Aorta (tissue), 5 donors: ENCODE data around the gene SMDT1. TPM values are rescaled to one million over a fixed set of nuclear protein-coding genes. Genes with fewer than 3 reads are reported as not detected.
A peak's percentile ranks its signal among the peaks of the same experiment; 100 is the strongest.
"Not testable (repeated sequence)": the region's sequence is repeated elsewhere in the genome, so short reads cannot be mapped to it uniquely, and the experiment has no call there.

Experiments
- ATAC-seq: fragments of 200-7000 bp; cut with Tn5 transposase; one replicate; pipeline ENCODE4 v1.9.1; 2022; ENCODE audit warnings: moderate library complexity; ENCODE audit not compliant: low FRiP score
- DNase-seq, 2 donors: peaks; one replicate each; pipeline ENCODE4 v3.0.0-alpha.2; 2020
- H3K27ac ChIP-seq, 2 donors: one replicate each; pipeline ENCODE4 v1.5.1; 2013; ENCODE audit warnings: low read length in 2 of 2, mild to moderate bottlenecking in 2 of 2, moderate library complexity in 2 of 2, control low read depth in 1 of 2, inconsistent platforms in 1 of 2, low read depth in 1 of 2
- H3K27me3 ChIP-seq, 2 donors: one replicate each; pipeline ENCODE4 v1.6.1; 2013; ENCODE audit warnings: control low read depth in 1 of 2, low read length in 1 of 2, mild to moderate bottlenecking in 1 of 2, moderate library complexity in 1 of 2; ENCODE audit not compliant: insufficient read depth in 2 of 2, control insufficient read depth in 1 of 2
- H3K36me3 ChIP-seq, 2 donors: one replicate each; pipeline ENCODE4 v1.6.1; 2013; ENCODE audit warnings: control low read depth in 1 of 2, low read length in 1 of 2, mild to moderate bottlenecking in 1 of 2; ENCODE audit not compliant: insufficient read depth in 2 of 2, control insufficient read depth in 1 of 2
- H3K4me1 ChIP-seq, 2 donors: one replicate each; pipeline ENCODE4 v1.6.1; 2013; ENCODE audit warnings: low read length in 2 of 2, control low read depth in 1 of 2, mild to moderate bottlenecking in 1 of 2, moderate library complexity in 1 of 2; ENCODE audit not compliant: insufficient read depth in 2 of 2, control insufficient read depth in 1 of 2
- H3K4me3 ChIP-seq, 2 donors: one replicate each; pipeline ENCODE4 v1.5.1; 2013; ENCODE audit warnings: low read length in 2 of 2, control low read depth in 1 of 2, mild to moderate bottlenecking in 1 of 2
- H3K9me3 ChIP-seq: one replicate; pipeline ENCODE4 v1.6.1; 2013; ENCODE audit warnings: mild to moderate bottlenecking, low read length; ENCODE audit not compliant: control insufficient read depth
- WGBS, 2 donors: extraction: QIAGEN DNeasy Blood & Tissue Kit; methylation state at CpG; one replicate each; pipeline ENCODE4 v1.1.7; 2013; 5-methylcytosine and 5-hydroxymethylcytosine counted together
- intact Hi-C, 2 donors: fragments of 100-400 bp; cut with DNase I; formaldehyde crosslinking; loops; one replicate each; pipeline versions ENCODE4 v1.14.2 to v1.15.0; 2022
- polyA plus RNA-seq, 2 donors: library from polyadenylated mRNA; stranded (reverse); fragments of 200-250 nt; gene quantifications; one replicate each; pipeline ENCODE4 v1.2.3, GENCODE V29; 2013
- total RNA-seq, 2 donors: library from RNA; stranded (reverse); fragmentation: NEBNext Ultra II Directional; extraction: Animal tissue kit (Norgen Biotek cat#: 25700); gene quantifications; one replicate each; pipeline ENCODE4 v1.2.1, GENCODE V29; 2021
- donor health status: healthy with polysubstance abuse.
- donor health status: Bipolar disorder and iron deficiency.
- donor health status: DM: no; HTN: no; CAD: no.
- donor health status: DM: no; HTN: no; CAD: no.
- donor health status: DM: yes; HTN: yes; CAD: no.

The SMDT1 gene
- total and polyA plus RNA-seq, 4 donors: 62.9 to 143 (median 82.6) TPM

DNA sequence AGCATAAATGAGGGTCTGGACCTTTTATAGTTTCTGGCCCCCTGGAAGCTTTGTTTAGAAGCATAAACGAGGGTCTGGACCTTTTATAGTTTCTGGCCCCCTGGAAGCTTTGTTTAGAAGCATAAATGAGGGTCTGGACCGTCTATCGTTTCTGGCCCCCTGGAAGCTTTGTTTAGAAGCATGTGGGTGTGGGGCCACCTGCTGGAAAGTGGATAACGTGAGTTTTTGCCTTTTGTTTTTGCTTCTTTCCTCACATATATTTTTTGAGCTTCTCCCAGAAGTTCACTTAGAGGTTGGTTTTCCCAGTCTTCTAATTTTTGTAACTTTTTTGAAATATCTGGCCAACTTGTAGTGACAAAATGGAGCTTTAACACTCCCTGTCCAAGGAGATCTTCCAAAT is 33.3 kb downstream of the SMDT1 start:
- H3K4me1 ChIP-seq, H3K36me3 ChIP-seq, DNase-seq, intact Hi-C loops, H3K4me3 ChIP-seq, H3K27me3 ChIP-seq, H3K9me3 ChIP-seq, ATAC-seq, H3K27ac ChIP-seq: not testable (repeated sequence)
- WGBS, 2 donors: 16 to 22% methylated on average over 4 of the region's 4 CpGs

DNA sequence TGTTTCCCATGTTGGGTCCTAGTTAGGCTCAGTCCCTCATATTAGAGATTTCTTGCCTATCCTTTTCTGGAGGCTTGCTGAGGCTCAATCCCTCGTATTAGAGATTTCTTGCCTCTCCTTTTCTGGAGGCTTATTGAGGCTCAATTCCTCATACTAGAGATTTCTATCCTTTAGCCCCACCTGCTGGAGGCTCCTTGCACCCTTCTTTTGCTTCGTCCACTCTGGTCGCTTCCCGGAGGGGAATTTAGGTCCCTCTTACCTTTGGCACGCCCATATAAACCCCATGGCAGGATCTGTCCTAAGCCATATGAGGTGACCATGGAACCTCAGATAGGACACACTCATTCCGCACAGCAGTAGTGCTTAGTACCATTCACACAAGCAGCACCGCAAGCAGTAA is 35.2 kb downstream of the SMDT1 start:
- intact Hi-C loops: no loop called here
- Histone ChIP-seq H3K4me1 (no peaks in the 10 kb centered on the region), H3K4me3 (no peak overlapping the region), H3K27ac (no peak overlapping the region), H3K9me3 (no peaks in the 10 kb centered on the region), H3K27me3 (no peaks in the 10 kb centered on the region), H3K36me3 (no peaks in the 10 kb centered on the region)
- ATAC-seq (no peak), DNase-seq (no peak)
- 87 to 95% methylated on average over 7 of the region's 7 CpGs for WGBS, 2 donors

DNA sequence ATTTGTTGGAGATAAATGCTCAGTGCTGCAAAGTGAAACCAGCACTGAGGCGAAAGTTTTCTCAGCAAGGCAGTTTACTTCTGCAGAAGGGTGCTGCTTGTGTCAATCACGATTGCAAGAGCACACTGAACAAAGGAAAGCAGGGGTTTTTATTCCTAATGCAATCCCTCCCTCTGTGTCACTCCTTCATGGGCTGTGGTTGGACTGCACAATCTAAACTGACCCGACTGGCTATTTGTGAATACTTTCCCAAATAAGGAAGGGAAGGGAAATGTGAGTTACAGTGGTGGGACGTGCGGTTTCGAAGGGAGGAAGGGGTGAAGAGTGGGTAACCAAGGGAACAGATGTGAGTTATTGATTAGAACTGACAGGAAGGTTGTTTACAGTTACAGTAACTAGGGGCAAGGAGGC is 35.9 kb downstream of the SMDT1 start:
- intact Hi-C loops, DNase-seq, ATAC-seq, H3K4me1 ChIP-seq, H3K27ac ChIP-seq, H3K9me3 ChIP-seq, H3K36me3 ChIP-seq, H3K27me3 ChIP-seq, H3K4me3 ChIP-seq: not testable (repeated sequence)
- 86 to 94% methylated on average over 6 of the region's 6 CpGs for WGBS, 2 donors

DNA sequence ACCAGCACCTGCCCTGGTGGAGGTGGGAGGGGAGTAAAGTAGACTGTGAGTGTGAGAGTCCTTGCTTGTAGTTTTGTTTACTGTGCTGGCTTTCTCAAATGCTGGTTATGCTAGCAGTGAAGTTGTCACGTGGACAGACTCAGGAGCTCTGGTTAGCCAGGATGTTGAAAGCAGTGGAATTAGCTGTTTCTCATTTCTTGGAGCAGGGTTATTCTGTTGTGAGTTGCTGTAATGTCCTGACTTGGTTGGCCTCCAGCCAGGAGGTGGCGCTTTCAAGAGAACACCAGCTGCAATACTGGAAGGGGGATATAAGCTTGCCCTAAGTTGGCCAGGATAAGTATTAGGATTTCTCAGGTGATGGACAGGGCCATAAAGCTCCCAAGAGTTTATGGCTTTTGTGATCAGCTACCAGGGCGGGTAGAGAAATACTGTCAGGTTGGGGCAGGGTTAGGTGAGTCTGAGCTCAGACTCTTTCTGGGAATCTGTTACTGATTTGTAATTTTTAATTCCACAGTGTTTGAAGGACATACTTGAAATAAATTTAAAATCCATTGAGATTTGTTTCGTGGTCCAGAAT is 37.4 kb downstream of the SMDT1 start:
- no peak for DNase-seq
- Histone ChIP-seq H3K4me3 (no peak overlapping the region), H3K9me3 (no peaks in the 10 kb centered on the region), H3K27ac (no peak overlapping the region), H3K27me3 (no peaks in the 10 kb centered on the region), H3K4me1 (no peaks in the 10 kb centered on the region), H3K36me3 (no peaks in the 10 kb centered on the region)
- intact Hi-C loops: no loop called here
- WGBS, 2 donors: 83 to 84% methylated on average over 4 of the region's 4 CpGs
- no peak for ATAC-seq

DNA sequence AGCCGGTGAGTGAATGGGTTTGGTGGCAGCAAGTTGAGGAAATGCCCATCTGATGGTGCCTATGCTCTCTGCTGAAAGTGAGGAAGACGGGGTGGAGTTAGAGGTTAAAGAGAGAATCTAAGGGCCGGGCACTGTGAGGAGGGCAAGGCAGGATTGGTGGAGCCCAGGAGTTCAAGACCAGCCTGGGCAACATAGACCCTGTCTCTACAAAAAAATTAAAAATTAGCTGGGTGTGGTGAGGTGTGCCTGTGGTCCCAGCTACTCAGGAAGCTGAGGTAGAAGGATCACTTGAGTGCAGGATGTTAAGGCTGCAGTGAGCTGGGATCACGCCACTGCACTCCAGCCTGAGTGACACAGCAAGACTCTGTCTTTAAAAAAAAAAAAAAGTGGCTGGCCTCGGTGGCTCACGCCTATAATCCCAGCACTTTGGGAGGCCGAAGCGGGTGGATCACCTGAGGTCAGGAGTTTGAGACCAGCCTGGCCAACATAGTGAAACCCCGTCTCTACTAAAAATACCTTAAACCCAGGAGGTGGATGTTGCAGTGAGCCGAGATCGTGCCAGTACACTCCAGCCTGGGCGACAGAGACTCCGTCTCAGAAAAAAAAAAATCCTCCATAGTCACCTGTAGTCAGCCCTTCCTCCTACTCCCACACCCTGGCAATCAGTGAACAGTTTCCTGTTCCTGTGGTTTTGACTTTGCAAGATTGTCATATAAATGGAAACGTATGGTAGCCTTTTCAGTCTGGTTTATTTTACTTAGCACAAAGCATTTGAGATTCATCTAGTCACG is 40.9 kb downstream of the SMDT1 start:
- H3K4me3 ChIP-seq, intact Hi-C loops, DNase-seq, H3K36me3 ChIP-seq, H3K4me1 ChIP-seq, H3K27ac ChIP-seq, H3K9me3 ChIP-seq, ATAC-seq, H3K27me3 ChIP-seq: not testable (repeated sequence)
- WGBS, 2 donors: 88 to 89% methylated on average over 15 of the region's 15 CpGs

DNA sequence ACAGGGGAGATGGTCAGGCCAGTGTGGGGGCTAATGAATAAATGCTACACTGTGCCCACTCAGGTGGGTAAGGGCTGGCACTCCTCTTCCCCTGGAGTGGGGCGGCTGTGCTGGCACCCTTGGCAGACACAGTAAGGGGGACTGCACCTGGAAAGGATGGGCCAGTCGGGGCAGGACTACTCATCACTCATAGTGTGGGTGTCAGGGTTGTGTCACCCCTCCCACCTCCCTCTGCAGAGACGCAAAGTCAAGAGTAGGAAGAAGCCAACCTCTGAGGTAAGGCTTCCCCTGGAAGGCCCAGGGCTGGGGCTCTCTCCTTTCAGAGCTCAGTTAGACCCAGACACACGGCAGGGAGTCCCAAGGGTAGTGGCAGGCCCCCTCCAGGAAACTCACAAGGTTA is 44.0 kb downstream of the SMDT1 start:
- H3K4me3 ChIP-seq, H3K36me3 ChIP-seq, H3K27ac ChIP-seq, H3K4me1 ChIP-seq, ATAC-seq, intact Hi-C loops, H3K27me3 ChIP-seq, H3K9me3 ChIP-seq, DNase-seq: not testable (repeated sequence)
- WGBS, 2 donors: no CpG with 5 or more reads among the region's 4 CpGs

DNA sequence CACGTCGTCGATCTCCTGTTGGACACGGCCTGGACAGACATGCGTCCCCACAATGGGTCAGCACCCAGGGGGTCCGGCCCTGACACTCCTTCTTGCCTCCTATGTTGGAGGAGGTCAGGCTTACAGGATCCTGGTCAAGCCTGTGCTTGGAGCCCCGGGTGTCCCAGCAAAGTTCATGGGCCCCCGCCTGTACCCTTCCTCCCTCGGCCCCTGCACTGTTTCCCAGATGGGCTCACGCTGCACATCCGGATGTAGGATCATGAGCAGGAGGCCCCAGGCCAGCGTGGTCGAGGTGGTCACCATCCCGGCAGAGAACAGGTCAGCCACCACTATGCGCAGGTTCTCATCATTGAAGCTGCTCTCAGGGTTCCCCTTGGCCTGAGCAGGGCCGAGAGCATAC is 48.1 kb downstream of the SMDT1 start:
- no peaks in the 10 kb centered on the region for H3K4me1 ChIP-seq
- H3K27me3 ChIP-seq: no peaks in the 10 kb centered on the region
- 88 to 91% methylated on average over 16 of the region's 16 CpGs for WGBS, 2 donors
- H3K9me3 ChIP-seq: peaks cover 1% of the 10 kb centered on the region
- ATAC-seq (no peak), DNase-seq (no peak)
- H3K4me3 ChIP-seq: no peak overlapping the region
- intact Hi-C loops: no loop called here
- peaks cover 0 to 2% of the 10 kb centered on the region in 2 donors for H3K36me3 ChIP-seq
- no peak overlapping the region for H3K27ac ChIP-seq

DNA sequence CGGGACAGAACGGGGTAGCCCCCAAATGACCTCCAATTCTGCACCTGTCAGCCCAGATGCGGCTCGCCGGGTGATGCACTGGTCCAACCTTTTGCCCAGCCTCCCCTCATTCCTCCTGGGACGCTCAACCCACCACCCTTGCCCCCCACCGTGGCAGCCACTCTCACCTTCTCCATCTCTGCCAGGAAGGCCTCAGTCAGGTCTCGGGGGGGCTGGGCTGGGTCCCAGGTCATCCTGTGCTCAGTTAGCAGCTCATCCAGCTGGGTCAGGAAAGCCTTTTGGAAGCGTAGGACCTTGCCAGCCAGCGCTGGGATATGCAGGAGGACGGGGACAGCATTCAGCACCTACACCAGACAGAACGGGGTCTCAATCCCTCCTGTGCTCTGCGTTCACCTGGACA is 48.5 kb downstream of the SMDT1 start:
- H3K4me1 ChIP-seq, H3K27me3 ChIP-seq, H3K4me3 ChIP-seq, intact Hi-C loops, H3K9me3 ChIP-seq, ATAC-seq, H3K36me3 ChIP-seq, H3K27ac ChIP-seq: not testable (repeated sequence)
- peak in 1 of 2 donors; percentile 57 for DNase-seq
- WGBS, 2 donors: 82 to 88% methylated on average over 13 of the region's 13 CpGs
